Measurements from ENCODE around the gene ANAPC2.

Gene ANAPC2

GRCh38 chr9:137172901-137173795 lies 15.2 kb downstream of the ANAPC2 start:
- no peak for DNase-seq

GRCh38 chr9:137171149-137171900 lies 17.0 kb downstream of the ANAPC2 start:
- no peak for DNase-seq

GRCh38 chr9:137170486-137171148 lies 17.7 kb downstream of the ANAPC2 start:
- DNase-seq, result no peak

GRCh38 chr9:137169896-137170358 lies 18.4 kb downstream of the ANAPC2 start, which contains the start of gene LRRC26:
TSS of gene LRRC26 (minus strand) at chr9:137170051. CDS start at chr9:137169943, 108 bp downstream.
- no peak for DNase-seq

DNA sequence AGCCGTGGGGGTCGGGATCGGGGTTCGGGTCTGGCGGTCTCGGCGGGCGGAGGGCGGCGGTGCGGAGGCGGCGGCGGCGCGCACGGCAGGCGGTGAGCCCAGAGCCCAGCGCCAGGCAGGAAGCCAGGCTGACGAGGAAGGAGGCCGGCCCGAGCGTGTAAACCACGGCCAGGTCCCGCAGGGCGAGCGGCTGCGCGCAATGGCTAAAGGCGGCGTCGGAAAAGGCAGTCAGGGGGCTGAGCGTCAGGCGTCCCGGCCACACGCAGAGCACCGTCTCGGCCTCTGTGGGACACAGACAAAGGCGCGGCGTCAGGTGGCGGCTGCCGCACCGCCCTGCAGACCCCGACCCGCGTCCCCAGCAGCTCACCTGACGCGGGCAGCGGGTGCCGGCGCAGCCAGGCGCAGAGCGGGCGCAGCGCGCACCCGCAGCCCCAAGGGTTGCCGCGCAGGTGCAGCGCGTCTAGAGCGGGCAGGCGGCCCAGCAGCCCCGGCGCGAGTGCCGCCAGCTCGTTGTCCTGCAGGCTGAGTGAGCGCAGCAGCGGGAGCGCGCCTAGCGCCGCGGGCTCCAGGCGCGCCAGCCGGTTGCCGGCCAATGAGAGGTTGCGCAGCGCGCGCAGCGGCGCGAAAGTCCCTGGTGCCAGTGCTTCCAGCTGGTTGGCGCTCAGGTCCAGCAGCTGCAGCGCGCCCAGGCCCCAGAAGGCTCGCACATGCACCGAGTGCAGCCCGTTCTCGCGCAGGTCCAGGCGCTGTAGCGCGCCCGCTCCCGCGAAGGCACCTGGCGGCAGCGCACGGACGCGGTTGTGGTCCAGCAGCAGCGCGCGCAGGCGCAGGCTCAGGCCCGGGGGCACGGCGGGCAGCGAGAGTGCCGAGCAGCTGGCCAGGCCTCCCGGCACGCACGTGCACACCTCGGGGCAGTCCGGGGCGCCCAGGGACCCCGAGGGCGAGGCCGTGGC lies 19.2 kb downstream of the ANAPC2 start:
- no peak for DNase-seq

DNA sequence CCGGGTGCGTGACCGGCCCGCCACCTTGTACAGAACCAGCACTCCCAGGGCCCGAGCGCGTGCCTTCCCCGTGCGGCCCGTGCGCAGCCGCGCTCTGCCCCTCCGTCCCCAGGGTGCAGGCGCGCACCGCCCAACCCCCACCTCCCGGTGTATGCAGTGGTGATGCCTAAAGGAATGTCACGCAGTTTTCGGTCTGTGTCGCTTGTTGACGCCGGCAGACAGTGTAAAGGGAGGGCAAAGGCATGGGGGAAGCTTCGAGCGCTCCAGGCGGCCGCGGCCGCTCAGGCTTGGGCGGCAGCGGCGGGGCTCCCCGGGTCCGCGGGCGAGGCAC lies 19.8 kb downstream of the ANAPC2 start:
- DNase-seq, result no peak

DNA sequence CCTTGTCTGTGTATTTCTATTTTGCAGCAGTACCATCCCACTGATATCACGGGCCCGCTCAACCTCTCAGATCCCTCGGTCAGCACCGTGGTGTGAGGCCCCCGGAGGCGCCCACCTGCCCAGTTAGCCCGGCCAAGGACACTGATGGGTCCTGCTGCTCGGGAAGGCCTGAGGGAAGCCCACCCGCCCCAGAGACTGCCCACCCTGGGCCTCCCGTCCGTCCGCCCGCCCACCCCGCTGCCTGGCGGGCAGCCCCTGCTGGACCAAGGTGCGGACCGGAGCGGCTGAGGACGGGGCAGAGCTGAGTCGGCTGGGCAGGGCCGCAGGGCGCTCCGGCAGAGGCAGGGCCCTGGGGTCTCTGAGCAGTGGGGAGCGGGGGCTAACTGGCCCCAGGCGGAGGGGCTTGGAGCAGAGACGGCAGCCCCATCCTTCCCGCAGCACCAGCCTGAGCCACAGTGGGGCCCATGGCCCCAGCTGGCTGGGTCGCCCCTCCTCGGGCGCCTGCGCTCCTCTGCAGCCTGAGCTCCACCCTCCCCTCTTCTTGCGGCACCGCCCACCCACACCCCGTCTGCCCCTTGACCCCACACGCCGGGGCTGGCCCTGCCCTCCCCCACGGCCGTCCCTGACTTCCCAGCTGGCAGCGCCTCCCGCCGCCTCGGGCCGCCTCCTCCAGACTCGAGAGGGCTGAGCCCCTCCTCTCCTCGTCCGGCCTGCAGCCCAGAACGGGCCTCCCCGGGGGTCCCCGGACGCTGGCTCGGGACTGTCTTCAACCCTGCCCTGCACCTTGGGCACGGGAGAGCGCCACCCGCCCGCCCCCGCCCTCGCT lies 20.4 kb downstream of the ANAPC2 start:
- DNase-seq, result no peak

DNA sequence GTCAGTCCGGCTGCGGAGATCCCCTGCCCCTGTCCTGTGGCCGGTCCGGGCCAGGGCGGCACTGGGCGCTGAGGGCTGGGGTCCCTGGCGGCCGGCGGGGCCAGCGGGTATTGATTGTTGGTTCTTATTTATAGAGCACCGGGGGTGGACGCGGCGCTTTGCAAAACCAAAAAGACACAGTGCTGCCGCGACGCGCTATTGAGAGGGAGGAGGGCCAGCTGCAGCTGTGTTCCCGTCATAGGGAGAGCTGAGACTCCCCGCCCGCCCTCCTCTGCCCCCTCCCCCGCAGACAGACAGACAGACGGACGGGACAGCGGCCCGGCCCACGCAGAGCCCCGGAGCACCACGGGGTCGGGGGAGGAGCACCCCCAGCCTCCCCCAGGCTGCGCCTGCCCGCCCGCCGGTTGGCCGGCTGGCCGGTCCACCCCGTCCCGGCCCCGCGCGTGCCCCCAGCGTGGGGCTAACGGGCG lies 21.0 kb downstream of the ANAPC2 start:
- DNase-seq, result no peak

GRCh38 chr9:137166380-137167229 lies 21.8 kb downstream of the ANAPC2 start:
- DNase-seq, result no peak

DNA sequence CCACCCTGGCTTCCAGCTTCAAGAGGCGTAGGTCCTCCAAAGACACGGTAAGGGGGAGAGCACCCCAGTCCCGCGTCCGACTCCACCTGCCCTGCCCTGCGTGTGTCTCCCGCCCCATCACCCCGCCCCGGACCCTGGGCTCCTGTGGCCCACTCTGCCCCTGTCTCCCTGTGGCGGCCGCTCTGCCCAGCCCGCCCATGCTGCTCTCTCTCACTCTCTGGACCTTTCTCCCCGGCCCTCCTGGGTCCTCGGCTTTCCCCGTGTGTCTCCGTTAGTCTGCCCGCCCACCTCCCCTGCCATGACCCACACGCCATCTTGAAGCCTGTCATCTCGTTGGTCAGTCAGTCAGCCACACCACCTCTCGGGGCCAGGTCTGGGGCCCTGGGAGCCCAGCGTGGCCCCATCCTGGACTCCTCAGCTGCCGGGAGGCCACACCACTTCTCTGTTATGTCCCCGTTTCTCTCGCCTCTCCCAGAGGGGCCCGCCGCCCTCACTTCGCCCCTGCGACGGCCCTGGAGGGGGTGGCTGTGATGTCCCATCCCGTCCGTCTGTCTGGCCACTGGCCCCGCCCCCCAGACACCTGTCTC lies 23.0 kb downstream of the ANAPC2 start:
- no peak for DNase-seq

DNA sequence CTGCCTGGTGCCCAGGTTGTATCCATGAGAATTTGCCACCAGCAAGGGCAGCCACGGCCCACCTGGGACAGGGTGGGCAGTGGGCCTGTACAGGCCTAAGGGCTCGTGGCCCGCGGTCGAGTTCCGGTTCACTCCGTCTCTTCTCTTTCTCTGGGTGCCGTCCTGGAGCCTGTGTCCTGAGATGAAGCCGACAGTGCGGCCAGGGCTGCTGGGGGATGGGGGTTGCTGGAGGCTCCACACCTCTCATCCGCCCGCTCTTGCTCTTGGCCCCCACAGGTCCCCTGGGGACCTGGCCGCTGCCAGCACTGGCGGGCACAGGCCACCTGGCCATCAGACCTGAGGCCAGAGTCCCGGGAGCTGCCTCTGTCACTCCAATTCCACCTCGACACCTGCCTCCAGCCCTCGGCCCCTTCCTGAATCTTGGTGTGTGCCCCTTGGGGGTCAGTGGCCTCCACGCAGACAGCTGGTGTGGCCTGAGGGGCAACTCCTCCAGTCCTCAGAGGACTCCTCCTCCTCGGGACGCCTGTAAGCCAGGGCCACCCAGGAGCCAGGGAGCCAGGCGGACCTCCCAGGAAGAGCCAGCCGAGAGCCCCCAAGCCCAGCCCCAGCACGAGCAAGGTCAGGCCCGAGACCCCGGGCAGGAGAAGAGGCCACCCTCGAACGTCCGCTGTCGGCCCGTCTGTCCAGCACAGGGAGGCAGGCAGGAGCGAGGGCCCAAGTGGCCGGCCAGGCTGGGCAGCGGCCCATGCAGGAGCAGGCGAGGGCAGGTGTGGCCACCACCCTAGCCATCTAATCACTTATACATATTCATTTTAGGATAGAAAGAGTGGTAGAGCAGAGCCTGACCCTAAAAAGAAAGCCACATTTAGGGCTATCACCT lies 23.8 kb downstream of the ANAPC2 start:
- no peak for DNase-seq

DNA sequence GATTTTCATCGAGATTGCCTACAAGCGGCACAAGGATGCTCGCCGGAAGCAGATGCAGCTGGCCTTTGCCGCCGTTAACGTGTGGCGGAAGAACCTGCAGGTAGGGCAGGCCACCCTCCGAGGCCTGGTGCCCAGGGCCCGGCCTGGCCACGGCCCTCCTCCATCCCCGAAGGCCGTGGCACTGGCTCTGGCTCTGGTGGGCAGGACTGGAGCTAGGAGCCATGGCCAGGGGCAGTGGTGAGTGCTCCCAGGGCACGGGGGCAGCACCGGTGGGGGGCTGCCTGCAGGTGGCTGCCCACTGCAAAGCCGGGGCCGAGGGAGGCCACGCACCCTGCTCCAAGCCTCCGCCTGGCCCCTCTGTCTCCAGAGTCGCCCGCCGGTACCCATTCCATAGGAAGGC lies 24.6 kb downstream of the ANAPC2 start:
- DNase-seq, result no peak

GRCh38 chr9:137163365-137163715 lies 25.0 kb downstream of the ANAPC2 start:
- DNase-seq, result no peak

- no peak for DNase-seq
Measured at GRCh38 chr9:137162505-137163364, 25.6 kb downstream of the ANAPC2 start.

DNA sequence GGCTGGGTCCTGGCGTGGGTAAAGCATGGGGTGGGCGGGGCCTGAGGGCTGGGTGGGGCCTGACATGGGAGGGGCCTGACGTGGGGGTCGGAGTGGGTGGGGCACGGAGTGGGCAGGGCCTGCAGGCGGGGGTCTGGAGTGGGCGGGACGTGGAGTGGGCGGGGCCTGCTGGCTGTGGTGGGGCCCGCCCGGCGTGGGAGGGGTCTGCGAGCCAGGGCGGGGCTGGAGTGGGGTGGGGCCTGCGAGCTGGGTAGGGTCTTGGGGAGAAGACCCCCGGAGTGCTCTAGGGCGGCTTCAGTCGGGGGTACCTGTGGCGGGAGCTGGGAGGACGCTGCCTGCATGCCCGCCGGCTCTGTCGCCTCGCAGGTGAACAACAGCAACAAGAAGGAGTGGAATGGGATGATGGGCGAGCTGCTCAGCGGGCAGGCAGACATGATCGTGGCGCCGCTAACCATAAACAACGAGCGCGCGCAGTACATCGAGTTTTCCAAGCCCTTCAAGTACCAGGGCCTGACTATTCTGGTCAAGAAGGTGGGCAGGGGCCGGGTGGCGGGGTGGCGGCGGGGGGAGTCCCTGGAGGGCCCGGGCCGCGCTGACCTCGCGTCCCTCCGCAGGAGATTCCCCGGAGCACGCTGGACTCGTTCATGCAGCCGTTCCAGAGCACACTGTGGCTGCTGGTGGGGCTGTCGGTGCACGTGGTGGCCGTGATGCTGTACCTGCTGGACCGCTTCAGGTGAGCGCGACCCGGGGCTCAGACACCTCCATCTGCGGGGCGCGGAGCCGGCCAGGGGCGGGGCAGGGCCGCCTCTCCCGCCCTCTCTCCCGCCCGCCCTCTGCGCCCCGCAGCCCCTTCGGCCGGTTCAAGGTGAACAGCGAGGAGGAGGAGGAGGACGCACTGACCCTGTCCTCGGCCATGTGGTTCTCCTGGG lies 26.5 kb downstream of the ANAPC2 start:
- DNase-seq, result no peak

DNA sequence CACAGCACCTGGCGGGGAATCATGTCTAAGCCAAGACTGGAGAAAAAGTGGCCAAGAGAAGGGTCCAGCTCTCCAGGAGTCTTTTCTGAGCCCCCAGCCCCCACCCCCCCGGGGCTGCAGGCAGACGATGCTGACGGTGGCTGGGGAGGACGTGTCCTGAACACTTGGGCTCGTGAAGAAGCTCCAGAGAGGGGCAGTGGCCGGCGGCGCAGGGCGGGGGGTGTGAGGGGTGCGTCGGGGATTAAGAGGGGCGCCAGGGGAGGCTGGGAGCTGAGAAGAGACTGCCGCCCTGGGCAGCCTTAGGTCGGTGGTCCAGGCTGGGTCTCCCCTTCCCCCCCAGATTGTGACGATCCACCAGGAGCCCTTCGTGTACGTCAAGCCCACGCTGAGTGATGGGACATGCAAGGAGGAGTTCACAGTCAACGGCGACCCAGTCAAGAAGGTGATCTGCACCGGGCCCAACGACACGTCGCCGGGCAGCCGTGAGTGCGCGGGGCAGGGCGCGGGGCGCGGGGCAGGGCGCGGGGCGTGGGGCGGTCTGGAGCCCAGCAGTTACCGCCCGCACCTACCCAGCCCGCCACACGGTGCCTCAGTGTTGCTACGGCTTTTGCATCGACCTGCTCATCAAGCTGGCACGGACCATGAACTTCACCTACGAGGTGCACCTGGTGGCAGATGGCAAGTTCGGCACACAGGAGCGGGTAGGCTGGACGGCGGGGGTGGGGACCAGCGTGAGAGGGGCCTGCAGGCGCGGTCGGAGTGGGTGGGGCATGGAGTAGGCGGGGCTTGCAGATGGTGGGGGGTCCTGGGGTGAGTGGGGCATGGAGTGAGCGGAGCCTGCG lies 27.4 kb downstream of the ANAPC2 start:
- no peak for DNase-seq
